Liver (tissue), 9 donors: ENCODE measurements around the gene NBEA. TPM values are rescaled to one million over a fixed set of nuclear protein-coding genes. Genes with fewer than 3 reads are reported as not detected.
A peak's percentile ranks its signal among the peaks of the same experiment; 100 is the strongest.

Experiments used
- DNase-seq: peaks from one replicate; pipeline ENCODE4 v3.0.0-alpha.2; 2017; ENCODE audit warnings: low spot score
- H3K27ac ChIP-seq, 2 donors: one replicate each; pipeline ENCODE4 v1.7.0; 2013; ENCODE audit warnings: inconsistent platforms in 2 of 2, low read length in 2 of 2, control low read depth in 1 of 2, low read depth in 1 of 2, mild to moderate bottlenecking in 1 of 2
- H3K27me3 ChIP-seq, 4 donors: one replicate each; pipeline versions ENCODE4 v1.6.1 to v1.7.0; 2013; ENCODE audit warnings: low read length in 3 of 4, inconsistent platforms in 1 of 4, mild to moderate bottlenecking in 1 of 4, moderate library complexity in 1 of 4; ENCODE audit not compliant: control insufficient read depth in 4 of 4, insufficient read depth in 4 of 4
- H3K36me3 ChIP-seq, 4 donors: one replicate each; pipeline versions ENCODE4 v1.6.1 to v1.7.0; 2013; ENCODE audit warnings: low read length in 3 of 4, mild to moderate bottlenecking in 3 of 4, low read depth in 1 of 4, moderate library complexity in 1 of 4; ENCODE audit not compliant: control insufficient read depth in 4 of 4, insufficient read depth in 3 of 4
- H3K4me1 ChIP-seq, 4 donors: one replicate each; pipeline versions ENCODE4 v1.6.1 to v1.7.0; 2013; ENCODE audit warnings: low read length in 3 of 4, mild to moderate bottlenecking in 3 of 4, moderate library complexity in 1 of 4; ENCODE audit not compliant: control insufficient read depth in 4 of 4, insufficient read depth in 4 of 4
- H3K4me3 ChIP-seq, 3 donors: one replicate each; pipeline versions ENCODE4 v1.6.1 to v1.7.0; 2013; ENCODE audit warnings: low read length in 3 of 3, control low read depth in 1 of 3, low read depth in 1 of 3, mild to moderate bottlenecking in 1 of 3
- H3K9ac ChIP-seq, 2 donors: one replicate each; pipeline ENCODE4 v1.7.0; 2013; ENCODE audit warnings: low read length in 2 of 2, mild to moderate bottlenecking in 2 of 2, moderate library complexity in 2 of 2, control low read depth in 1 of 2, low read depth in 1 of 2
- H3K9me3 ChIP-seq, 4 donors: one replicate each; pipeline versions ENCODE4 v1.6.1 to v1.7.0; 2013; ENCODE audit warnings: low read length in 3 of 4; ENCODE audit not compliant: control insufficient read depth in 4 of 4
- ATF3 ChIP-seq: IDR thresholded peaks from 2 replicates; pipeline ENCODE4 v1.6.1; 2016; ENCODE audit warnings: antibody characterized with exemption
- CTCF ChIP-seq: fragments of 150-350 bp; IDR thresholded peaks from 2 replicates; pipeline ENCODE4 v1.5.1; 2017; ENCODE audit warnings: improper control_type of control experiment, low read depth, low read length; ENCODE audit not compliant: missing input control
- FOXA1 ChIP-seq: IDR thresholded peaks from 2 replicates; pipeline ENCODE4 v1.6.1; 2016; ENCODE audit warnings: antibody characterized with exemption
- FOXA2 ChIP-seq: IDR thresholded peaks from 2 replicates; pipeline ENCODE4 v1.6.1; 2016; ENCODE audit warnings: antibody characterized with exemption
- GABPA ChIP-seq, 2 donors: IDR thresholded peaks in 1 of 2; conservative IDR thresholded peaks in 1 of 2; 2 replicates each; pipeline ENCODE4 v1.6.1; 2016; ENCODE audit warnings: antibody characterized with exemption in 2 of 2, mild to moderate bottlenecking in 1 of 2, moderate library complexity in 1 of 2
- JUND ChIP-seq, 2 donors: IDR thresholded peaks; 2 replicates each; pipeline ENCODE4 v1.6.1; 2016; ENCODE audit warnings: antibody characterized with exemption in 2 of 2
- MAX ChIP-seq: IDR thresholded peaks from 2 replicates; pipeline ENCODE4 v1.6.1; 2016; ENCODE audit warnings: antibody characterized with exemption
- RAD21 ChIP-seq, 2 donors: IDR thresholded peaks; 2 replicates each; pipeline ENCODE4 v1.6.1; 2016; ENCODE audit warnings: antibody characterized with exemption in 2 of 2, mild to moderate bottlenecking in 2 of 2
- SP1 ChIP-seq: IDR thresholded peaks from 2 replicates; pipeline ENCODE4 v1.6.1; 2018; ENCODE audit warnings: antibody characterized with exemption, mild to moderate bottlenecking
- TAF1 ChIP-seq: conservative IDR thresholded peaks from 2 replicates; pipeline ENCODE4 v1.6.1; 2016; ENCODE audit warnings: antibody characterized with exemption, mild to moderate bottlenecking
- ZBTB33 ChIP-seq: IDR thresholded peaks from 2 replicates; pipeline ENCODE4 v1.6.1; 2016; ENCODE audit warnings: antibody characterized with exemption
- WGBS: extraction: QIAGEN DNeasy Blood & Tissue Kit; methylation state at CpG from one replicate; pipeline ENCODE4 v1.1.7; 2013; 5-methylcytosine and 5-hydroxymethylcytosine counted together
- polyA plus RNA-seq, 2 donors: library from polyadenylated mRNA; stranded (reverse) in 1 of 2; unstranded in 1 of 2; fragments of 200-250 nt in 1 of 2; fragments of >200 nt in 1 of 2; fragmentation: Nextera tagmentation in 1 of 2; extraction: Ambion mirVana in 1 of 2; gene quantifications; one replicate each; pipeline versions ENCODE4 v1.2.1 to v1.2.3, GENCODE V29; 2013 to 2015
- total RNA-seq, 2 donors: library from RNA; depleted of rRNA; stranded (reverse); fragments of >200 nt; gene quantifications; one replicate each; pipeline ENCODE4 v1.2.3, GENCODE V29; 2014
- donor health status: healthy.
- donor health status: healthy.
- donor health status: healthy.
- donor health status: healthy.
- donor health status: healthy.

Gene NBEA
- total and polyA plus RNA-seq, 4 donors, result 0.24 to 3.5 (median 1.4) TPM

GRCh38 chr13:35629026-35629425 lies 687.0 kb downstream of the NBEA start:
- WGBS, result 81% methylated on average over 2 of the region's 2 CpGs
- Histone ChIP-seq H3K9me3 (no peaks in the 10 kb centered on the region), H3K4me3 (no peak overlapping the region), H3K27ac (no peak overlapping the region), H3K27me3 (no peaks in the 10 kb centered on the region), H3K36me3 (no peaks in the 10 kb centered on the region), H3K4me1 (no peaks in the 10 kb centered on the region), H3K9ac (no peak overlapping the region)
- TF ChIP-seq TAF1, result no peak
- no peak for TF ChIP-seq CTCF
- no peak for TF ChIP-seq ATF3
- TF ChIP-seq JUND (IDR thresholded peaks at IDR 0.05), result no peak
- no peak for TF ChIP-seq FOXA2
- TF ChIP-seq MAX, result no peak
- TF ChIP-seq SP1, result no peak
- TF ChIP-seq RAD21 (IDR thresholded peaks at IDR 0.05), result no peak
- no peak for TF ChIP-seq FOXA1
- no peak for TF ChIP-seq GABPA (IDR thresholded peaks at IDR 0.05 in 1 of 2, conservative IDR thresholded peaks at IDR 0.05 in 1 of 2)
- no peak for DNase-seq

GRCh38 chr13:35630551-35631275 lies 688.6 kb downstream of the NBEA start:
- H3K9me3 ChIP-seq, result no peaks in the 10 kb centered on the region
- DNase-seq, result no peak
- no peaks in the 10 kb centered on the region for H3K4me1 ChIP-seq
- TF ChIP-seq CTCF (peak; percentile 54), RAD21 (IDR thresholded peaks at IDR 0.05) (peak; percentile 64 to 72), ZBTB33 (no peak)
- H3K27me3 ChIP-seq, result no peaks in the 10 kb centered on the region
- H3K36me3 ChIP-seq, result no peaks in the 10 kb centered on the region
- no peak overlapping the region for H3K9ac ChIP-seq
- H3K27ac ChIP-seq, result no peak overlapping the region
- no peak overlapping the region for H3K4me3 ChIP-seq
- 79% methylated on average over 5 of the region's 5 CpGs for WGBS
